ENCODE results near the gene AHRR. TPM values are rescaled to one million over a fixed set of nuclear protein-coding genes. Genes with fewer than 3 reads are reported as not detected.

The AHRR gene
- total and polyA plus RNA-seq, 2 donors (not counting 1 experiment from before 2014, with no cell fraction given), result 11.3 to 26.4 TPM

DNA sequence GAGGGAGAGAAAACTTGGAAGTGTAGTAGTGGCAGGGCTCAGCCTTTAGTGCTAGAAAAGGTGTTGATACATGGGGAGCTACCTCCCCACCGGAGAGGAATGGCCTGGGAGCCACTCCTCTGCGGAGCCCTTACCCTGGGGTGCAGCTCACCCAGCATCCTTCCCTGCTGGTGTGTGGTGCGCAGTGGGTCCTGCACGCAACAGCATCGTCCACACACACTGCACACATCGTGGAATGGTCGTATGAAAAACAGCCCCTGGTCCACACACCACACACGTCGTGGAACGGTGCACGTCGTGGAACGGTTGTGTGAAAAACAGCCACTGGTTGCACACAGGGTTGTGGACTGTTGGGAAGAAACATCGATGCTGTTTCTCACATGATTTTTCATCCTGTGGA, 16.1 kb upstream of the AHRR start:
- TF ChIP-seq, protein P1, sequence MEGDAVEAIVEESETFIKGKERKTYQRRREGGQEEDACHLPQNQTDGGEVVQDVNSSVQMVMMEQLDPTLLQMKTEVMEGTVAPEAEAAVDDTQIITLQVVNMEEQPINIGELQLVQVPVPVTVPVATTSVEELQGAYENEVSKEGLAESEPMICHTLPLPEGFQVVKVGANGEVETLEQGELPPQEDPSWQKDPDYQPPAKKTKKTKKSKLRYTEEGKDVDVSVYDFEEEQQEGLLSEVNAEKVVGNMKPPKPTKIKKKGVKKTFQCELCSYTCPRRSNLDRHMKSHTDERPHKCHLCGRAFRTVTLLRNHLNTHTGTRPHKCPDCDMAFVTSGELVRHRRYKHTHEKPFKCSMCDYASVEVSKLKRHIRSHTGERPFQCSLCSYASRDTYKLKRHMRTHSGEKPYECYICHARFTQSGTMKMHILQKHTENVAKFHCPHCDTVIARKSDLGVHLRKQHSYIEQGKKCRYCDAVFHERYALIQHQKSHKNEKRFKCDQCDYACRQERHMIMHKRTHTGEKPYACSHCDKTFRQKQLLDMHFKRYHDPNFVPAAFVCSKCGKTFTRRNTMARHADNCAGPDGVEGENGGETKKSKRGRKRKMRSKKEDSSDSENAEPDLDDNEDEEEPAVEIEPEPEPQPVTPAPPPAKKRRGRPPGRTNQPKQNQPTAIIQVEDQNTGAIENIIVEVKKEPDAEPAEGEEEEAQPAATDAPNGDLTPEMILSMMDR (conservative IDR thresholded peaks at IDR 0.05 in 1 of 2, IDR thresholded peaks at IDR 0.05 in 1 of 2; ENCODE audit: low read depth in 1 of 2, low read length in 2 of 2), result no peak
- TF ChIP-seq EZH2 (IDR thresholded peaks at IDR 0.05; ENCODE audit: low read length, missing control alignments), result no peak
- Histone ChIP-seq H4K20me1 (ENCODE audit: control insufficient read depth, extremely low read depth, insufficient read depth, low read length) (peaks cover 2% of the 10 kb centered on the region), H3K4me1 (ENCODE audit: control insufficient read depth, extremely low read depth, insufficient read depth, low read length) (no peaks in the 10 kb centered on the region), H3K9me3 (ENCODE audit: control insufficient read depth, insufficient read depth, low read depth, low read length) (no peaks in the 10 kb centered on the region), H3K36me3 (ENCODE audit: control insufficient read depth, insufficient read depth, low read length) (peaks cover 11% of the 10 kb centered on the region), H3K27ac (ENCODE audit: insufficient read depth, low read length) (no peak overlapping the region), H3K27me3 (ENCODE audit: control insufficient read depth, insufficient read depth, low read length) (no peaks in the 10 kb centered on the region), H3K4me3 (replicated peaks in 1 of 4; ENCODE audit: control extremely low read depth in 1 of 4, insufficient read depth in 1 of 4, low read depth in 3 of 4, low read length in 4 of 4) (no peak overlapping the region), H3K4me2 (ENCODE audit: extremely low read depth, insufficient read depth, low read length) (no peak overlapping the region), H3K9ac (ENCODE audit: insufficient read depth, low read length) (no peak overlapping the region), H3K79me2 (ENCODE audit: control insufficient read depth, insufficient read depth, low read length) (peaks cover 14% of the 10 kb centered on the region), H2AFZ (ENCODE audit: low read length) (no peak overlapping the region)
- no peak for DNase-seq (ENCODE audit: low read depth in 2 of 2)

- TF ChIP-seq EZH2 (IDR thresholded peaks at IDR 0.05; ENCODE audit: low read length, missing control alignments), result no peak
- TF ChIP-seq, protein P1 (conservative IDR thresholded peaks at IDR 0.05 in 1 of 2, IDR thresholded peaks at IDR 0.05 in 1 of 2; ENCODE audit: low read depth in 1 of 2, low read length in 2 of 2), result no peak
- no peak overlapping the region for H3K4me2 ChIP-seq (ENCODE audit: extremely low read depth, insufficient read depth, low read length)
- H3K27me3 ChIP-seq (ENCODE audit: control insufficient read depth, insufficient read depth, low read length), result no peaks in the 10 kb centered on the region
- no peak for DNase-seq (ENCODE audit: low read depth in 2 of 2)
- H3K27ac ChIP-seq (ENCODE audit: insufficient read depth, low read length), result no peak overlapping the region
- H3K79me2 ChIP-seq (ENCODE audit: control insufficient read depth, insufficient read depth, low read length), result peaks cover 14% of the 10 kb centered on the region
- no peaks in the 10 kb centered on the region for H4K20me1 ChIP-seq (ENCODE audit: control insufficient read depth, extremely low read depth, insufficient read depth, low read length)
- peaks cover 11% of the 10 kb centered on the region for H3K36me3 ChIP-seq (ENCODE audit: control insufficient read depth, insufficient read depth, low read length)
- H3K9ac ChIP-seq (ENCODE audit: insufficient read depth, low read length), result no peak overlapping the region
- H3K4me3 ChIP-seq (replicated peaks in 1 of 4; ENCODE audit: control extremely low read depth in 1 of 4, insufficient read depth in 1 of 4, low read depth in 3 of 4, low read length in 4 of 4), result no peak overlapping the region
- no peak overlapping the region for H2AFZ ChIP-seq (ENCODE audit: low read length)
- no peaks in the 10 kb centered on the region for H3K9me3 ChIP-seq (ENCODE audit: control insufficient read depth, insufficient read depth, low read depth, low read length)
- H3K4me1 ChIP-seq (ENCODE audit: control insufficient read depth, extremely low read depth, insufficient read depth, low read length), result no peaks in the 10 kb centered on the region
Measured at GRCh38 chr5:306011-306805, 15.3 kb upstream of the AHRR start.

- no peaks in the 10 kb centered on the region for H3K4me1 ChIP-seq (ENCODE audit: control insufficient read depth, extremely low read depth, insufficient read depth, low read length)
- H3K4me2 ChIP-seq (ENCODE audit: extremely low read depth, insufficient read depth, low read length), result no peak overlapping the region
- H3K4me3 ChIP-seq (replicated peaks in 1 of 4; ENCODE audit: control extremely low read depth in 1 of 4, insufficient read depth in 1 of 4, low read depth in 3 of 4, low read length in 4 of 4), result no peak overlapping the region
- no peak overlapping the region for H2AFZ ChIP-seq (ENCODE audit: low read length)
- H3K36me3 ChIP-seq (ENCODE audit: control insufficient read depth, insufficient read depth, low read length), result peaks cover 11% of the 10 kb centered on the region
- H3K9me3 ChIP-seq (ENCODE audit: control insufficient read depth, insufficient read depth, low read depth, low read length), result no peaks in the 10 kb centered on the region
- no peak overlapping the region for H3K27ac ChIP-seq (ENCODE audit: insufficient read depth, low read length)
- no peak for TF ChIP-seq EZH2 (IDR thresholded peaks at IDR 0.05; ENCODE audit: low read length, missing control alignments)
- TF ChIP-seq, protein P1 (conservative IDR thresholded peaks at IDR 0.05 in 1 of 2, IDR thresholded peaks at IDR 0.05 in 1 of 2; ENCODE audit: low read depth in 1 of 2, low read length in 2 of 2), result no peak
- no peaks in the 10 kb centered on the region for H4K20me1 ChIP-seq (ENCODE audit: control insufficient read depth, extremely low read depth, insufficient read depth, low read length)
- peaks cover 8% of the 10 kb centered on the region for H3K79me2 ChIP-seq (ENCODE audit: control insufficient read depth, insufficient read depth, low read length)
- H3K27me3 ChIP-seq (ENCODE audit: control insufficient read depth, insufficient read depth, low read length), result no peaks in the 10 kb centered on the region
- no peak for DNase-seq (ENCODE audit: low read depth in 2 of 2)
- H3K9ac ChIP-seq (ENCODE audit: insufficient read depth, low read length), result no peak overlapping the region
Measured at GRCh38 chr5:307306-307705, 14.2 kb upstream of the AHRR start.

Measured in fibroblast of lung (primary cell).